H9 (cell line): ENCODE measurements around the gene DVL3. TPM values are rescaled to one million over a fixed set of nuclear protein-coding genes. Genes with fewer than 3 reads are reported as not detected.

Experiments
- DNase-seq: peaks from one replicate; pipeline ENCODE4 v3.0.0-alpha.2; 2017
- H2AFZ ChIP-seq: one replicate; pipeline ENCODE4 v1.6.1; 2013; ENCODE audit warnings: mild to moderate bottlenecking, low read length, control low read depth, moderate library complexity
- H2AK5ac ChIP-seq: 2 replicates; pipeline ENCODE4 v1.6.1; 2013; ENCODE audit warnings: low read length, control low read depth, mixed read lengths; ENCODE audit not compliant: insufficient read length
- H2BK120ac ChIP-seq: one replicate; pipeline ENCODE4 v1.6.1; 2013; ENCODE audit warnings: low read depth, mild to moderate bottlenecking, low read length, control low read depth, inconsistent platforms; ENCODE audit not compliant: poor library complexity, severe bottlenecking
- H2BK12ac ChIP-seq: 2 replicates; pipeline ENCODE4 v1.6.1; 2013; ENCODE audit warnings: low read length, control low read depth, mixed read lengths, low read depth; ENCODE audit not compliant: insufficient read length
- H2BK15ac ChIP-seq: 2 replicates; pipeline ENCODE4 v1.6.1; 2013; ENCODE audit warnings: low read depth, low read length, control low read depth
- H2BK20ac ChIP-seq: one replicate; pipeline ENCODE4 v1.6.1; 2013; ENCODE audit warnings: low read depth, mild to moderate bottlenecking, low read length, control low read depth, inconsistent platforms; ENCODE audit not compliant: poor library complexity, severe bottlenecking
- H2BK5ac ChIP-seq: 2 replicates; pipeline ENCODE4 v1.6.1; 2013; ENCODE audit warnings: low read length, control low read depth, mixed read lengths; ENCODE audit not compliant: insufficient read length
- H3K14ac ChIP-seq: 2 replicates; pipeline ENCODE4 v1.6.1; 2013; ENCODE audit warnings: low read length, control low read depth; ENCODE audit not compliant: insufficient read depth
- H3K18ac ChIP-seq: 2 replicates; pipeline ENCODE4 v1.6.1; 2013; ENCODE audit warnings: low read depth, mild to moderate bottlenecking, mixed read lengths, low read length, control low read depth; ENCODE audit not compliant: insufficient read length
- H3K23ac ChIP-seq: 2 replicates; pipeline ENCODE4 v1.6.1; 2013; ENCODE audit warnings: low read length, control low read depth, mixed read lengths, low read depth; ENCODE audit not compliant: insufficient read length
- H3K23me2 ChIP-seq: 2 replicates; pipeline ENCODE4 v1.6.1; 2013; ENCODE audit warnings: low read depth, mild to moderate bottlenecking, mixed read lengths, low read length, control low read depth; ENCODE audit not compliant: insufficient read length, poor library complexity, severe bottlenecking
- H3K27ac ChIP-seq: 2 replicates; pipeline ENCODE4 v1.5.1; 2013; ENCODE audit warnings: low read length, control low read depth, mixed read lengths, low read depth; ENCODE audit not compliant: insufficient read length
- H3K27me3 ChIP-seq: 2 replicates; pipeline ENCODE4 v1.6.1; 2013; ENCODE audit warnings: low read length, control low read depth, inconsistent platforms; ENCODE audit not compliant: insufficient read depth
- H3K4ac ChIP-seq: 2 replicates; pipeline ENCODE4 v1.6.1; 2013; ENCODE audit warnings: low read depth, mild to moderate bottlenecking, control low read depth, inconsistent platforms, low read length, moderate library complexity
- H3K4me1 ChIP-seq: 2 replicates; pipeline ENCODE4 v1.6.1; 2013; ENCODE audit warnings: low read length, control low read depth, inconsistent platforms; ENCODE audit not compliant: insufficient read depth
- H3K4me2 ChIP-seq: 2 replicates; pipeline ENCODE4 v1.6.1; 2013; ENCODE audit warnings: low read length, control low read depth, mixed read lengths; ENCODE audit not compliant: insufficient read length, insufficient read depth
- H3K56ac ChIP-seq: 2 replicates; pipeline ENCODE4 v1.6.1; 2013; ENCODE audit warnings: low read depth, mild to moderate bottlenecking, mixed read lengths, low read length, control low read depth; ENCODE audit not compliant: insufficient read length
- H3K79me1 ChIP-seq: 2 replicates; pipeline ENCODE4 v1.6.1; 2013; ENCODE audit warnings: low read depth, mild to moderate bottlenecking, moderate library complexity, low read length, control low read depth, inconsistent platforms; ENCODE audit not compliant: insufficient read depth, poor library complexity, severe bottlenecking
- H3K79me2 ChIP-seq: 2 replicates; pipeline ENCODE4 v1.6.1; 2013; ENCODE audit warnings: low read length, control low read depth, inconsistent platforms; ENCODE audit not compliant: insufficient read depth
- H3K9ac ChIP-seq: 2 replicates; pipeline ENCODE4 v1.6.1; 2013; ENCODE audit warnings: low read length, control low read depth, mixed read lengths; ENCODE audit not compliant: insufficient read length; ENCODE audit errors: extremely low read depth
- H3K9me3 ChIP-seq: one replicate; pipeline ENCODE4 v1.6.1; 2013; ENCODE audit warnings: low read depth, low read length, inconsistent platforms; ENCODE audit not compliant: control insufficient read depth
- H3T11ph ChIP-seq: one replicate; pipeline ENCODE4 v1.6.1; 2013; ENCODE audit warnings: mild to moderate bottlenecking, low read length, control low read depth, inconsistent platforms
- H4K20me1 ChIP-seq: one replicate; pipeline ENCODE4 v1.6.1; 2013; ENCODE audit not compliant: control insufficient read depth, insufficient read length, insufficient read depth
- H4K5ac ChIP-seq: 2 replicates; pipeline ENCODE4 v1.6.1; 2013; ENCODE audit warnings: low read depth, mild to moderate bottlenecking, mixed read lengths, low read length, control low read depth; ENCODE audit not compliant: insufficient read length
- H4K8ac ChIP-seq: replicated peaks from 2 replicates; pipeline ENCODE4 v1.6.1; 2013; ENCODE audit warnings: low read length, control low read depth, mixed read lengths, low read depth; ENCODE audit not compliant: insufficient read length
- H4K91ac ChIP-seq: 2 replicates; pipeline ENCODE4 v1.6.1; 2013; ENCODE audit warnings: low read depth, mild to moderate bottlenecking, moderate library complexity, mixed read lengths, low read length, control low read depth; ENCODE audit not compliant: insufficient read length
- H3K27ac Mint-ChIP-seq, 3 experiments: 2 replicates in 2 of 3; 3 replicates in 1 of 3; pipeline ENCODE4 v1.8.0; 2020 to 2021; ENCODE audit warnings: mixed read lengths in 3 of 3, mild to moderate bottlenecking in 1 of 3, moderate library complexity in 1 of 3
- H3K27me3 Mint-ChIP-seq: 2 replicates; pipeline ENCODE4 v1.8.0; 2021; ENCODE audit warnings: low read depth, mild to moderate bottlenecking, moderate library complexity, mixed read lengths
- H3K36me3 Mint-ChIP-seq, 3 experiments: 2 replicates in 2 of 3; 3 replicates in 1 of 3; pipeline ENCODE4 v1.8.0; 2020 to 2021; ENCODE audit warnings: low read depth in 3 of 3, mixed read lengths in 3 of 3; ENCODE audit not compliant: insufficient read depth in 1 of 3
- H3K4me1 Mint-ChIP-seq, 2 experiments: 2 replicates each; pipeline ENCODE4 v1.8.0; 2020; ENCODE audit warnings: mixed read lengths in 2 of 2
- H3K4me3 Mint-ChIP-seq, 2 experiments: 2 replicates in 1 of 2; 3 replicates in 1 of 2; pipeline ENCODE4 v1.8.0; 2020 to 2021; ENCODE audit warnings: mild to moderate bottlenecking in 2 of 2, mixed read lengths in 2 of 2, moderate library complexity in 1 of 2
- H3K9me3 Mint-ChIP-seq, 2 experiments: 2 replicates in 1 of 2; 3 replicates in 1 of 2; pipeline ENCODE4 v1.8.0; 2020; ENCODE audit warnings: mild to moderate bottlenecking in 2 of 2, mixed read lengths in 2 of 2, moderate library complexity in 1 of 2
- CTCF ChIP-seq: fragments of 200-600 bp; sonication (generic); conservative IDR thresholded peaks from 3 replicates; pipeline ENCODE4 v1.8.0; 2021; ENCODE audit warnings: antibody characterized with exemption, mild to moderate bottlenecking
- WGBS: extraction: QIAGEN DNeasy Blood & Tissue Kit; methylation state at CpG from one replicate; pipeline ENCODE4 v1.1.7; 2013; ENCODE audit warnings: missing lambda C conversion rate, low lambda C conversion rate, mixed read lengths; ENCODE audit not compliant: insufficient read length; ENCODE audit errors: extremely low coverage; 5-methylcytosine and 5-hydroxymethylcytosine counted together
- total RNA-seq: library from RNA; stranded (reverse); gene quantifications from 2 replicates; pipeline ENCODE4 v1.2.1, GENCODE V29; 2021

DVL3 gene
- total RNA-seq, 1 experiment from 2014 or later: 64.7 TPM

DNA sequence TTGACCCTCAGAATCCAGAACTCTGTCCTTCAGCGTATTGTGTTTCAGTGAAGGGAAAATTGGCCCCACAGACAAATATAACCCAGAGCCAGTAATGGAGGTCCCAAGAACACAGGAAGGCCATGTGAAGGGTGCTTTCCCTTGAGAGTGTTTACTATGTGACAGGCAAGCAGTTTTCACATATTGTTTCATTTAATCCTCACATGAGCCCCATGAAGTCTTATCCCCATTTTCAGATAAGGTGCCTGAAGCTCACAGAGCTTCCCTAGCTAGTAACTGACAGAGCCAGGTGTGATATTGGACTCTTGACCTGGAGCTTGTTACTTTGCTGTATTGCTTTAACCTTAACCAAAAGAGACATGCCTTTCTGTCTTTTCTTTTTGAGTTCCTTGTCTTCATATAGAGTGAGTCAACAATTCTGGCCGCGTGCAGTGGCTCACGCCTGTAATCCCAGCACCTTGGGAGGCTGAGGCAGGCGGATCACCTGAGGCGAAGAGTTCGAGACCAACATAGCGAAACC lies 9.4 kb upstream of the DVL3 start:
- Histone ChIP-seq H3K27ac (no peak overlapping the region), H3K27me3 (no peaks in the 10 kb centered on the region), H2BK5ac (no peak overlapping the region), H2BK15ac (no peak overlapping the region), H4K20me1 (no peaks in the 10 kb centered on the region), H3K4ac (no peak overlapping the region), H3K23me2 (no peaks in the 10 kb centered on the region), H3K4me2 (no peak overlapping the region), H2BK20ac (no peak overlapping the region), H3K9me3 (no peaks in the 10 kb centered on the region), H2AFZ (no peak overlapping the region), H3K4me1 (no peaks in the 10 kb centered on the region), H3K79me2 (no peaks in the 10 kb centered on the region), H3K9ac (no peak overlapping the region), H3K23ac (no peak overlapping the region), H3K14ac (no peak overlapping the region), H2AK5ac (no peak overlapping the region), H3K56ac (no peak overlapping the region), H4K91ac (no peak overlapping the region), H3T11ph (no peak overlapping the region), H3K18ac (no peak overlapping the region), H2BK120ac (no peak overlapping the region), H2BK12ac (no peak overlapping the region), H4K8ac (no peak overlapping the region), H3K79me1 (peaks cover 10% of the 10 kb centered on the region), H4K5ac (no peak overlapping the region)
- Mint-ChIP-seq H3K36me3 (peaks cover 22 to 57% (median 26%) of the 10 kb centered on the region in 3 experiments; a peak in 6 of 7 replicates), H3K27ac (no peak overlapping the region), H3K4me3 (no peak overlapping the region), H3K4me1 (peaks cover 2 to 3% of the 10 kb centered on the region in 2 experiments; a peak in 2 of 4 replicates), H3K9me3 (no peaks in the 10 kb centered on the region), H3K27me3 (no peaks in the 10 kb centered on the region)
- no CpG with 5 or more reads among the region's 8 CpGs for WGBS
- TF ChIP-seq CTCF: no peak
- DNase-seq: no peak
